ENCODE data around the gene KLF3.
A peak's percentile ranks its signal among the peaks of the same experiment; 100 is the strongest.

DNA sequence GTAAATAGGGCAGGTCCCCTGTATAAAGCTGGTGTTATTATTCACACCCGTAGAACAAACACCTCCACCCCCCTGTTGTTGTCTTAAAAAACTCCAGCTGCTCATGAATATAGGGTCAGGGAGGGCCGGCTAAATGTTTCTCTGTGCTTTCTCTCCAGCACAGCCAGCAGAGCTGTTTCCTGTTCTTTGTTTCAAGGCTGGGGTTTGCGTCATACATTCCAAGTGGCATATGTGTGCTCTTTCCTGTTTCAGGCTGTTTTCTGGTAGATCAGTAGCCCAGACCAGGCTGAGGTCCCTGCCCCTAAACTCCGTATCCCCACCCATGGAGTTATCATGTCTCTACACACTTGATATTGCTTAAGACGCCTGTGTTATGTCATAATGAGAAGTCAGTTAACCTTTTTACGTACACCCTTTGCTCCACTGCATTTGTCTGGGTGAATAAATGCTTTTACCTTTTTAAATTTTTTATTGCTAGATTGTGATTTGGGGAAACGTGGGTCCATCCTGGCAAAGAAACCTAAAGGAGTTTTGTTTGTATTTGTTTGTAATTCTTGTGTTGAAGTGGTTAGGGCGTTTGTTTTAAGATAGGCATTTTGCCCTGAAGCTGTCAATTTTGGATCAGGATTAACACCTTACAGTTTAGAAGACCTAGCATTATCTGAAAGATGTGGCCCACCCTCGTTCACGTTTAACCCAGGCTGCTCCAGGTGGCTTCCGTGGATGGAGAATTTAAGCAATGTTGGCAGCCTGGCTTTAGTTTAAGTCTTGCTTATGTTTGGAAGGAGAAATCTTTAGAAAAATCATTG, 3.3 kb downstream of the KLF3 start:
- peak; percentile 99 for TF ChIP-seq POLR2A (IDR thresholded peaks at IDR 0.05; ENCODE audit: low read length)
- TF ChIP-seq GATA1 (IDR thresholded peaks at IDR 0.05; ENCODE audit: low read depth, low read length): no peak

All from erythroblast (primary cell).